GM21360 (cell line): ENCODE results near the gene HHAT.

Experiments
- ATAC-seq: cut with Tn5 transposase; IDR thresholded peaks from one replicate; pipeline ENCODE4 v1.9.1; 2021; ENCODE audit warnings: mild to moderate bottlenecking, moderate library complexity; ENCODE audit not compliant: unreplicated experiment

Gene HHAT

DNA sequence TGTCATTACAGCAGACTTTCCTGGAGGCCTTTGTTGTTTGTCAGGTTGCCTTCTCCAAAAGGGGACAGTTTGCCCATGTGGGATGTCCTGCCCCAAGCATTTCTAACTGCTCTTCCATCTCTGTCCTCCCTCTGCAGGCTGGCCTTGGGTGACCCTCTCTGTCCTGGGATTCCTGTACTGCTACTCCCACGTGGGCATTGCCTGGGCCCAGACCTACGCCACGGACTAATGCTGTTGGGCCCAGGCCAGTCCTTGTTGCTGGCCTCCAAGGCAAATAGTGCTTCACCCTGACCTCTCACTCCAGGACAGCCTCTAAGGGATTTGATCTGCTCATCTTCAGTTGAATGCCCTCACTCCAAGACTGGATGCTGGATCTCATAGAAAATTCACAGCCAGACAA is 345.4 kb downstream of the HHAT start:
- no peak for ATAC-seq

DNA sequence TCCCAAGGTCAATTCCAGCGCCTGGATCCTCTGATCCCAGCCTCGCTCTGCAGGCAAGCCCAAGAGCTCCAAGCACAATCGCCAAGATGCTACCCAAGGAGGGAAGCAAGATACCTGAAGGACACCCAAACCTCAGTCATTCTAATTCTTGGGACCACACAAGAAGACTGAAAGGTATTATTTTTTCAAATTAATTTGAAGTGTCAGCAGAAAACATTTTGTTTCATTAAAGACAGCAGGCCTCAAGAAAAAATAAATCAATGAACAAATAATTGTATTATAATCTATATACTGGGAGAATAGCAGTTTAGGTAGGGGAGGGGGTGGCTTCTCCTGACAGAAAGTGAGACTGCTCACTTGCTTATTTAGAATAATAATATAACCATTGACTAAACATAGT is 347.8 kb downstream of the HHAT start:
- ATAC-seq, result no peak

DNA sequence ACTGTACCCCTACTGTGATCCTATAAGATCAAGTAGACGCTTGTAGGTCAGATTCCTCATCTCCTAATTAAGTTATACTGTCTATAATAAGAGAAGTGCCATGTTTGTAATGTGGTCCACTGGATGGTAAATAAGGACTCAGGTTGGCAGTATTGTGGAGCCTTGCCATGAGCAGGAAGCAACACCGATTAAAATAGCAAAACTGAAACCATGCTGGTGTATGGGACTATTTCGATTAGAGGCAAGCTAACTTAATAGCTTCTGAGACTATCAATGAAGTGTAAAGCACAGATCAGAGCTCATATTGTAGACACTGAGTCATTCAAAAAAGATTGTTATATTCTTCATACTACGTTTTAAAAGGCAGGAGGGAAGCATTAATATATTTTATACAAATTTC is 348.8 kb downstream of the HHAT start:
- ATAC-seq, result peak; percentile 59

DNA sequence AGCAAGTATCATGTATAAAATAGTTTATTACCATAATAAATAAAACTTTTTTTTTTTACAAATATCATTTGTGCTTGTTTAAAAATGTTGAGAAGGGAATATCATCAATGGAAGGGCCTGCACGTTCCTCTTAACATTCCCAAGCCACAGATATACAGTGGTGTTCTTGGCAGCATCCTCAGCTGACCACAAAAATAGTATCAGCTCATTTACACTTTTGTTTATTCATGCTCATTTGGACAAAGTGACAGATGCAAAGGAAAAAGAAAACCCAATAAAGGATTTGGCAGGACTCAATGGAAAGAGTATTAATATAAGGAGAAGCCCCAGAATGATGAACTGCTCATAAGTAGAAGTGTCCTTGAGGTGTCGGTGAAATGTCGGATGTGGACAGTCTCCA is 349.6 kb downstream of the HHAT start:
- no peak for ATAC-seq

DNA sequence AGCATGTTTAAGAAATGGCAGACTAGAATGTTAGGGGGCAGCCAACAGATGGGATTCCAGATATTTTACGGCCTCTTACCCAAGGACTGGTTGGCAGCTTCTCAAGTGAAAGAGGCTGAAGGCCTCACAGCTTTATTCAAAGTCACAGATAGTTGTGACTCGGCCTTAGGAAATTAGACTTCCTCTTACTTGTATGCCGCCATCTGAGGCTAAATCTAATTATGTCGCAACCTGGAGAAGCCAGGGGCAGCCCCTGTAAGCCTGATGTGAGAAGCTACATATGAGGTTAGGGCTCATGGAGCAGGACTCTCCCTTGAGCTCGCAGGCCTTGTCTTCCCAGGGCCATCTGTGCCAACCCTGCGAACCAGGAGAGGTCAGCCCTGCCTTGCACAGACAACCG is 352.5 kb downstream of the HHAT start:
- no peak for ATAC-seq

DNA sequence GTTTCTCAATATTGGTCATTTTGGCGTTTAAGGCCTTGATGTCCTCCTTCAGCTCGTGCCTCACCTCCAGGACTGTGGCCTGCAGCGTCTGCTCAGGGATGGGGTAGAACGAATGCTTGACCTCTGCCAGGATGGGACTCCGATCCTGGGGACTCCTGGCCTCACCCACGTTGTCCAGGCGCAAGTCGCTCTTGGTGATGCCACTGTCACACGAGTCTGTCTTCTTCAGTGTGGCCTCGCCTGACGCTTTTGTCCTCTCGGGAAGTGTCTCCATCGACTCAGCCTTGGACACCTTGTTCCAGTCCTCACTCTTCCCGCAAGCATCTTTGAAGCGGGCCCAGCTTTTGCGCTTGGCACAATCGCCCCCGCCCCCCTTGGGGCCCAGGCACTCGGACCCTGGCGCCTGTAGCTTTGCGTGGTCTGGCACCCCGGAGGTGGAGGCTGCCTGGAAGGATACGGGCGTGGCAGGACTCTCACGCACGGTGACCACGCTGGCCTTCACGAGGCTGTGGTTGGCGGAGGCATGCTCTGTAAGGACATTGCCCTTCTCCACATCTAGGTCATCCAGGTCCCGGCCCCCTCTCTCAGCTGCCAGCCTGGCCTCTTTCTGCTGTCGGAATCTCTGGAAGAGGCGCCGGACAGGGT is 354.8 kb downstream of the HHAT start:
- ATAC-seq, result no peak

DNA sequence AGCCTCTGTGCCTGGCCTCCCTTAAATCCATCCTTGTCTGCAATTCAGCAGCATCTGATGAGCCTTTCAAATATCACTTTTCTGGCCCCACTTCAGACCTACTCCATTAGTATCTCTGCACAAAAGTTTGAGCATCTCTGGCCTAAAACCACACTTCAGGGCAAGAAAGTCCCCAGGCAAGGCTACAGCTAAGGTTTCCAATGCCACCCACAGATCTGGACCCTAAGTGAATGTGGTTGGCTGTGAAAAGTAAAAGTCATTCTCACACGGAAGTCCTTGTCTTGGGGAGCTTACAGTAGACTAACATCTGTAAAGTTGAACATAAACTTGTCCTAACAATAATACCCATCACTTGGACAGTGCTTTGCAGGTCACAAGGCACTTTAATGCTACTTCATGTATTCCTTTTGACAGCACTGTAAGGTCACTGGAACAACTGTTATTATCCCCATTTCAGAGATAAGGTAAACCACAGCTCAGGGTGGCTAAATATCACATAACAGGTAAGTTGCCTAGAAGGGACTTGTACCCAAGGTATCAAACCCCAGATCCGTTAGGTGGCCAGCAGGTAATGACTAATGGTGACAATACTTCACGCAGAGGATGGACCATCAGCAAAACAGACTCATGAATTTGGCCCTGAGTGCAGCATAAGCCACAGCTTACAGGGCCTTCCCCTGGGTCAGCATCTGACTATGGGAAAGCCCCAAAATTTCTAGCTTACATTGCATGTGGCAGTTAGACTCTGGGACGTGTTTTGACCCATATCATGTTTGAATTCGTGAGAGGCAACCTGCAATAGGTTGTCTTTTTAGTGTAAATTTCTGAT is 356.0 kb downstream of the HHAT start:
- ATAC-seq, result peak; percentile 93

DNA sequence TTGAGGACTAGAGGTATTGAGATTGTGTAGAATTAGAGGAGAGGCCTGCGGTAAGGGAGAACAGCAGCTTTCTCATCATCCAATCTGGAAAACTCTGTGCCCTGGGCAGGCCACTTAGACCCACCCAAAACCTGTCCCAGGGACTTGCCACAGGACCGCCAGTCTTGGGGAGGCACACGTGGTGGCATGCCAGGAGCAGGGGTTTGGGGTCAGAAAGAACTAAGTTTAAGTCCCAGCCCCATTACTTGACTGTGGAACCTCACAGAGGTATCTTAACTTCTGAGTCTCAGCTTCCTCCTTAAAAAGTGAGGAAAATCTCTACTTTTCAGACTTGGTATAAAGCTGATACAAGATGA is 356.6 kb downstream of the HHAT start:
- ATAC-seq, result no peak

DNA sequence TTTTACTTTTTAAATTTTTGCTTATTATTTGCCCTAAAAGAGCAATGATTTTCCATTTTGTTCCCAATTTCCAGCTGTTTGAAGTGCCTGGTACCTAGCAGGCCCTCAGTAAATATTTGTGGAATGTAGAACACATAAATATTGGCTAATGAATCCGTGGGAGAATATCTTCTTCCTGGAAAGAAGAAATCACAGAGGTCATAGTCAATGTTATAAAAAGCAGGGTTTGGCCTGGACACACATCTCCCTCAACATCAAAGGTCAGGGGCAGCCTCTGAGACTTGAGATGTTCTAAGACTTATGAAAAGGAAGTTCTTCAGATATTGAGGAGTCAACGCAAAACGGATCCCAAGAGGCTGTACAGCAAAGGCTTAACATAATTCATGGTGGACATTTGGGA is 358.1 kb downstream of the HHAT start:
- no peak for ATAC-seq

DNA sequence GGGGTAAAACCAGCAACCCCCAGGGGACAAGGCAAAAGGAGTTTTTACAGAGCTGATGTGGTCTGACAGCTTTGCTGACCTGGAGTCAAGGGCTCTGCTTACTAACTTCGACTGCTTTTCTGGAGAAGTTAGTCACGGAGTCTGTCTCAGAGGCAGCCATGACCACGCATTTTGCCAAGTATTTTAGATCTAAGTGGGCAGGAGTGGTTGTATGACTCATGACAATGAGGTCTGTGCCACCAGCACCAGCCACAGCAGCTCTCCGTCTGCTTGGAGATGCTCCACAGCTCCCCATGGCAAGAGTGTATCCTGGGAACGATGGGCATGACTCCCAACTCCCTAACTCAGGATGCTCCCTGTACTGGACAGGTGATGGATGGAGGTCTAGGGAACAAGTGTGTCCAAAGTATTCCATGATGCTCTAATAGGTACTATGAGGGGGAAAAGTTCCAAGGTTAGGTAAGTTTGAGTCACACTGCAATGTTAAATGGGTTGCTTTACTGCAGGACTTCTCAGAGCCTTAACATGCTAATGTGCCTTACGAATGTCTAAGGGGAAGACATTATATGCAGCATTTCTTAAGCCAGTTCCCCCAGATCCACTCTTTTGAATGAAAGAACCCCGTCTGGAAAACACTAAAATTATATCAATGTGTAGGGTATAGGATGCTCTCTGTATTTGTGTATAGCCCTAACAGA is 359.0 kb downstream of the HHAT start:
- ATAC-seq, result no peak

DNA sequence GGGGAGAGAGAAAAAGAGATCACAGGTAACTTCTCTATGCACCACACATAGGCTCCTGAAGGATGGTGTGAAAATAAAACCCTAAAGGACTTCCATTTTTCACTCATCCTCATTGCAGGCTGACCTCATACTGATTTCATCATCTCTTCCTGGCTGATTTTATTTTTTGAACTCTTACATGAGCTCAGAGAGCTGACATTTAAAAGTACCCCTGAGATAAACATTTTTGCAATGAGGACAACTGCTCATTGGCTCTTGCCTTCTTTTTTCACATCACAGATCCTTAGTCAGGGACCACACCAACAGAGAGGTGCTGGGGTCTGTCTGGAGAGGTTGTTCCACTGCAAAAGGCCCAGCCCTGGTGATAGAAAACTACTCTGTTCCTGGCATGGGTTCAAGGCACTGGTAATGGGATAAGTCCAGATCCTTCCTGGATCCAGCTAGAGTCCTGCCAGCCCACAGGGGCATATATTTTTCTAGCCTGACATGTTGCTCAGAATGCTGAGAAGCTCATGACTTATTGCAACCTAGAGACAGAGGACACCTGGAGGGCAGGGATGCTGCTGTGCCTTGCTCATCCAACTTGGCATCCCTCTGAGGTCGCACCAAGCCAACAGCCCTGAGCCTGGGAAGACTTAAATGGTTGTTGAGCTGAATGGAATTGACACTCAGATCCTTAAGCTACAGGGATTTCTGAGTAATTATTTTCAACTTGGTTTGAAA is 360.0 kb downstream of the HHAT start:
- no peak for ATAC-seq

DNA sequence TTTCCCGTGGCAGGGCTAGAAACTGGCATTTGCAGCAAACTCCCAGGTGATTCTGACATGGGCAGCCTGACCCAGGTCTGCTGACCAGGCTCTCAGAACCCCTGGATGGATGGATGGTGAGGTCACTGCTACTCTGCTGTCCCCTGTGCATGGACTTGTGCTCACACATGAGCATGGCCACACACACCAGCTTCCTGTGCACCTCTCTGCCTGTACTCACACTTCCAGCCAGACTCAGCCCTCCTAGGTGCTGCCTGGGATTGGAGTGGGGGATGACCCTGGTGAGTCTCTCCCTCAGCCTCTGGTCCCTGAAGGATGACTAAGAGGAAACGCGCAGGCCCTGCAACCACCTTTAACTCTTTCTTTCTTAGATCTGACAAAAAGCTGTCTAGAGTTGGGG is 361.1 kb downstream of the HHAT start:
- ATAC-seq, result no peak

DNA sequence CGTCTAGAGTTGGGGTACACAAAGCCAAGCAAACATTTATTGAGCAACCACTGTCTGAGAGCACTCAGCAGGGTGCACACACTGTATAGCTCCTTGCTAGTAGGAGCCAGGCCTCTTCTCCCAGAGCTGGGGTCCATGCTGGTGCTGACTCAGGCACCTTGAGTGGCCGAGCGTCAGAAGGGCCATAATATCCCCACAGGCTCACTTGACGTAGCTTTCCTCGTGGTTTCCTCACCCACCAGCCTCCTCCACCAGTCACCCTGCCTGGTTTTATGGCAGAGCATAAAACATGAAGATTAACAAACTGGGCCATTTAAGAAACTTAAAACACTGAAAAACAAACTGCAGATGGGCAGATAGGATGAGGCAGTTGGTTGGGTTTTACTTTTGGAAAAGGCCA is 361.5 kb downstream of the HHAT start:
- no peak for ATAC-seq

DNA sequence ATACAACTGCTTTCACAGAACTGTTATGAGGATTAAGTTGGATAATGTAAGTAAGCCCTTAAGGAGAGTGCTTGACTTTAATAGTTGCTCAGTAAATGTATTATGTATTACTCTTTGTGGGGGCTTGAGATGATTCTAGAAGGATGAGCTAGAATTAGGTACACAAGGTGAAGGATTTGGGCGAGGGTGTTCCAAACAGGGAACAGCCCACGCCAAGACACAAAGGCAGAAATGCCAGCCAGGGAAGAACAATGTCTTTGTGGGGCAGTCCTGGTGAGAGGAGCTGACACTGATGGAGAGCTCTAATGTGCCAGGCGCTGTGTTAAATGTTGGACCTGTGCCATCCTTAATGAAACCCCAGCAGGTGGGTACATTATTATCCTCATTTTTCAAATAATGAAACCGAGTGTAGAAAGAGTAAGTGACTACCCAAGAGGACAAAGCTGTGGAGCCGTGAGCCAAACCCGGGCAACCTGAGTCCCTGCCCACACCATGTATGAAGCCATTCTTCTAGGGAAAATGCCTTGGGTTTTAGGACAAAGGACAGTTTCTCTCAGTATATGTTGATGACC is 362.4 kb downstream of the HHAT start:
- ATAC-seq, result no peak

DNA sequence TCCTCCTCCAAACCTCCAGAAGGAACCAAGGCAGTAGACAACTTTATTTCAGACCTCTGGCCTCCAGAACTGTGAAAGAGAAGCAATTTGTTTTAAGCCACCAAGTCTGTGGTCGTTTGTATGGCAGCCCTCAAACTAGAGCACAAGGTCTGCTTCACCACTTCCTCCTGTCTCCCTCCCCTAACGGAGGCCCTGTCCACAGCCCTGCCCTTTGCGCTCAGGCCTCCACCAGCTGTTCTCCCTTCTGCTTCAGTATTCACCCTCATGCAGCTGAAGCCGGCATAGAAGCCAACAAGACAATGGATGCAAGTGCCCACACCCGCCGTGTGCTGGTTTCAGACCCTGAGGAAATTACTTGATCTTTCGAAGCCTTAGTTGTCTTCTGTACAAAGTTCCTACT is 364.1 kb downstream of the HHAT start:
- ATAC-seq, result no peak

DNA sequence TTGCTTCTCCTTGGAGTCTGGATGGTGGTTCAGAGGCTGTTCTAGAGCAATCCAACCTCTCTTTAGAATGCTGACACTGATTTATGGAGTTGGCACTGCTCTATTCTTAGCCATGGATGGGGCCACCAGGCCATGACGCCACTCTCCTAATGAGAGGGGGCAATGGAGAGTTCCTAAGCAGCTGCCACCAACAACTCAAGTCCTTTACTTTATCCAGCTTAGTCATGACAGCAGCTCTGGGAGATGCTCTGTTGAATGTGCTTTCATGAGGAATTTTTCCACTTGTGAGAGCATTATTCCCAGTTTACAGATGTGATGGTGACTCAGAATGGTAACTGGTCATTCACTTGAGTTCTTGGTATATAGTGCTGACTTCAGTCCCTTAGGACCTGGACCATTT is 366.3 kb downstream of the HHAT start:
- ATAC-seq, result no peak

DNA sequence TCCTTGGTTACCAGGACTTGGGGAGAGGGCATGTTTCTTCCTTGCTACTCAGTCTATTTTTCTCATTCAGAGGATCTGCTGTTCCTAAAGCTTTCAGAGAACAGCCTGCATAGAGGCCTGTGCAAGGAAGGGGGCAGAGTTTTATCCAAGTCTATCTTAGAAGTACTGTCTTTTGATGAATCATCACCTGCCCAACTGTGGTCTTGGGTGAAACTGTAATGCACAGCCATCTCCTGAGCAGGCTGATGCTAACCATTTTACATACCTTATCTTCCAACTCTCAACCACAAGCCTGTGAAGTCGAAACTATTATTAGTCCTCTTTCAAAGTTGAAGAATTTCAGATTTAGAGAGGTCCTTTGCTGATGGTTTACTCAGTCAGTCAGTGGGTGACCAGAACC is 368.0 kb downstream of the HHAT start:
- peak; percentile 98 for ATAC-seq

DNA sequence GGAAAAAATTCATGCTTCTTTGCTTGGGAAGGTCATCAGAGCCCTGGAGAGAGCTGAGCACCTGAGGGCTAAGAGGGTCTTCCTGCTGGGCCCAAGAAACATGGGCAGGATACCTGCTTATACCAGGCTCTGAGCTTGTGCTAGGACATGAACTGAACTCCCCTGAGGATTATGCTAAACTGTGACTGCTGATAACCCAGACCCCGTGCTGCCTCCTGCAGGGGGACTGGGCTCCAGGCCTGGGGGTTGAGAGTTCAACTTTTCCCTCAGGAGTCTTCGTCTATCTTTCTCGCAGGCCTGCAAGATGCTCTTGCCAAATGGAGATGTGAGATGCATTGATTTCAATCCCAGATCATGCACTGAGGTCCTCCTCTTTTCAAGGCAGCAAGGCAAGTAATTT is 368.5 kb downstream of the HHAT start:
- no peak for ATAC-seq

DNA sequence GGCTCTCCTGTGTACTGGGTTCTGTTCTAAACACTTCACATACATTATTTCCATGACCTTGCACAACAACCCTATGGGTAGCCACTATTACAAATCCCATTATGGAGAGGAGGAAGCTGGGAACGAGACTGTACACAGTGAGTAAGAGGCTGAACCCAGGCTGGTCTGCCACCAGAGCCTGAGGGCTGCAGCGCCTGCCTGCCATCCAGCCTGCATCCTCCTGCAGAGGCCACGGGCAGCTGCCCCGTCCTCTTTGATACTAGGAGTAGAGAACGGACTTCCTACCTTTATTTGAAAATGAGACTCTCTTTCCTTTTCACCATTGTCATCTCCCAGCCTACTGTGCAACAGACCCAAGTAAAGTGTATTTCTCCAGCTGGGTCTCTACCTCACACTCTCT is 370.0 kb downstream of the HHAT start:
- no peak for ATAC-seq

DNA sequence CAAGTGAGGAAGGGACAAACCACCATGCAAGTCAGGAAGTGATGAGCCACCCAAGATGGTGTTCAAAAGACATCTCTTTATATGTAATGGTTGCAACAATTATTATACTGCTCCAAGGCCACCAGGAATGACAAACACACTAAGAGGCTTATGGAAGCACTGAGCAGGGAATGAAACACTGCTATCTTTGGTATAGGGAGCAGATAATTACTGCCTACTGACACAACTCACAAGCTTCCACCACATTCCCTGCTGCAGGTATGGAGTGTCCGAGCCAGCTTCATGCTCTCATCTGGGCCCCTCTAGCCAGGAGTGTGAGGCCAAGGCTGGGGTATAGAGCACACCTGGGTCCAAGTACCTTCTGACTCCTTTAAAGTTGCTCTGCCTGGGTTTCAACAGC is 371.4 kb downstream of the HHAT start:
- ATAC-seq, result no peak

DNA sequence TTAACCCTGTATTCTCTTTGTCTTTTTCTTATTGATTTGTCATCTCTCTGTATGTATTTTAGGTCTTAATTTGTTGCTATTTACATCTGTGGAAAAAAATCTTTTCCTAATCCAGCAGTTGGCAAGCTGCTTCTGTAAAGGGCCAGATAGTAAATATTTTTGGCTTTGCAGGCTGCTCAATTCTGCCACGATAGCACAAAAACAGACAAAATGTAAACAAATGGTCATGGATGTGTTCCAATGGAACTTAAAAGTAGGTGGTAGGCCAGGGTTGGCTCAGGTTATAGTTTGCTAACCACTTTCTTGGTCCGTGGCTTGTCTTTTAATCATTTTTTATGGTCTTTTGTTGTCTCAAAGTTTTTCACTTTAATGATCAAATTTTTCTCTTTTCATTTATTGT is 371.8 kb downstream of the HHAT start:
- no peak for ATAC-seq
